HG03432 (cell line): ENCODE results near the gene ACBD5.

Experiments used
- ATAC-seq: cut with Tn5 transposase; IDR thresholded peaks from one replicate; pipeline ENCODE4 v1.9.1; 2021; ENCODE audit warnings: mild to moderate bottlenecking, moderate library complexity; ENCODE audit not compliant: unreplicated experiment

The ACBD5 gene

DNA sequence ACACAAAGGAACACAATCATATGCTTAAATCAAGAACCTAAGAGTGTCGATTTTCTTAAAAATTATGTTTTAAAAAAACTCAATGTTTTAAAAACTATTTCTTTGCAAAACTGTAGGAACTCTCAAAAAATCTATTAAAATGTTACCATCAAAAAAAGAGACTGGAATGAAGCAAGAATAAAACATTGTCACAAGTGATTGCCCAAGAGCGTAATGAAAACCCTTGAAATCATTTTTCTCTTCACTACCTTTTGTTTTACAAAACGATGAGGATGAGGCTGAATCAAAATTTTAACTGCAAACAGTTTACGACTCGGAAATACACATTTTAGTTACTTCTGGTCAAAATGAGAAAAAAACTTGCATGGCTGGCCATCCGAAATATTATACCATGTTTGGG lies 87.3 kb downstream of the ACBD5 start:
- no peak for ATAC-seq

DNA sequence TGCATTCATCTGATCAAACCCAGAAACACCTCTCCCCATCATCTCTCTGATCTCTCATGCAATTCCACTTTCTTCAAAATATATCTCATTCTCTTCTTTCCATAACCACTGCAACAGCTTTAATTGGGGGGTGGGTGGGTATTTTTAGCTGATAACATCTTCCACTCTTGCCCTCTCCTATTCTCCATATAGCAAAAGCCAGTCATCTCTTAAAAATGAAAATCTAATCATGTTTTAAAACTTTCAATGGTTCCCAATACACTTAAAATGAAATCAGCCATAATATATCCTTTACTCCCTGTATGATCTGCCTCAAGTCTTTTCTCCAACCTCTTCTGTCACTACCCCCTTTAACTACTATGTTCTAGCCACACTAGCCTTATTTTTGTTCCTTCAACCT lies 87.9 kb downstream of the ACBD5 start:
- ATAC-seq: no peak

DNA sequence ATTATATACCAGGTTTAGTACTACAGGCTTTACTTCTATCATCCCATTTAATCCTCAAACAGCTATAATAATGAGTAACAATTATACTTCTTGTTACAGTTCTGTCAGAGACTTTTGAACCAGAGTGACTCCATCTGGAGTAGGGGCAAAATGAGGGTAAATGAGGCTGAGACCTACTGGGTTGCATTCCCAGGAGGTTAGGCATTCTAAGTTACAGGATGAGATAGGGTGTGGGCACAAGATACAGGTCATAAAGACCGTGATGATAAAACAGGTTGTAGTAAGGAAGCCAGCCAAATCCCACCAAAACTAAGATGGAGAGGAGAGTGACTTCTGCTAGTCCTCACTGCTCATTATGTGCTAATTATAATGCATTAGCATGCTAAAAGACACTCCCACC lies 90.3 kb downstream of the ACBD5 start:
- ATAC-seq: no peak

- no peak for ATAC-seq
Measured at GRCh38 chr10:27147701-27148100, 92.9 kb downstream of the ACBD5 start.

DNA sequence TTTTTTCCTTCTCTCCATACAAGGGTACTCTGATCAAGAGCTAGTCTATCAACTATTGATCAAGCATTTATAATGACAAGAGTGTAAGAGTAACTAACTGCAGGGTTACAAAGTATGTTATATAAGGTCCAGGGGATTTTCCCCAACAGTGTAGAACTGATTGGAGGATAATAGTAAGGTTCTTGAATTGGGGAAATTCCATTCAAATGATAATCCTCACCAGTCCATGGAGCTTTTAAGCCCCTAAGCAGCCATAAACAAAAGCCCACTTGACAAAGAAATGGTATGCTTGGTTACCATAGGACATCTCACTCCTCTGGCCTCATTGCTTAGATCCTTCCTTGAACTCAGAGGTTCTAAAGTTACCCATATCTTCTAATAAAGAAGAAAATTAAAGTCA lies 94.7 kb downstream of the ACBD5 start:
- ATAC-seq: no peak
